Amygdala (tissue), 56 donors: ENCODE data around the gene SHC3.

Experiments used
- DNase-seq, 56 donors: peaks; one replicate each; lab custom pipeline; 2025; lab: John Stamatoyannopoulos, UW

Gene SHC3

GRCh38 chr9:89165341-89165740 lies 13.3 kb downstream of the SHC3 start:
- no peak for DNase-seq

- DNase-seq: no peak
Measured at GRCh38 chr9:89161221-89161620, 17.4 kb downstream of the SHC3 start.

DNA sequence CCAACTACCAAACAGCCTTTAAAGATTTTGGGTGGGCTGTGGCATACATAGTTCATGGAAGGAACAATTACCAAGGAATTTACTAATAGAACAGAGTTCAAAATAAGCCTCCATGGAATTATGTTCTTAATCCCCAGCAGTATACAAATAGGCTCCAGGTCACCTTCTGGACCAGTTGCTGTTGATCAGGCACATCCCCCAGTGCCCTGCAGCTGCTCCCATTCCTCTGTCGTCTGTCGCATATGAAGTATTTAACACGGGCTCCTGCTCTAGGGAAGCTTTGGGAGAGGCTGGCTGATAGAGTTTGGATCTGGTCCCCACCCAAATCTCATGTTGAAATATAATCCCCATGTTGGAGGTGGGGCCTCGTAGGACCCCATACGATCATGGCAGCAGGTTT lies 17.8 kb downstream of the SHC3 start:
- no peak for DNase-seq

- no peak for DNase-seq
Measured at GRCh38 chr9:89154651-89155336, 23.8 kb downstream of the SHC3 start.

GRCh38 chr9:89154218-89154617 lies 24.4 kb downstream of the SHC3 start:
- DNase-seq: no peak

DNA sequence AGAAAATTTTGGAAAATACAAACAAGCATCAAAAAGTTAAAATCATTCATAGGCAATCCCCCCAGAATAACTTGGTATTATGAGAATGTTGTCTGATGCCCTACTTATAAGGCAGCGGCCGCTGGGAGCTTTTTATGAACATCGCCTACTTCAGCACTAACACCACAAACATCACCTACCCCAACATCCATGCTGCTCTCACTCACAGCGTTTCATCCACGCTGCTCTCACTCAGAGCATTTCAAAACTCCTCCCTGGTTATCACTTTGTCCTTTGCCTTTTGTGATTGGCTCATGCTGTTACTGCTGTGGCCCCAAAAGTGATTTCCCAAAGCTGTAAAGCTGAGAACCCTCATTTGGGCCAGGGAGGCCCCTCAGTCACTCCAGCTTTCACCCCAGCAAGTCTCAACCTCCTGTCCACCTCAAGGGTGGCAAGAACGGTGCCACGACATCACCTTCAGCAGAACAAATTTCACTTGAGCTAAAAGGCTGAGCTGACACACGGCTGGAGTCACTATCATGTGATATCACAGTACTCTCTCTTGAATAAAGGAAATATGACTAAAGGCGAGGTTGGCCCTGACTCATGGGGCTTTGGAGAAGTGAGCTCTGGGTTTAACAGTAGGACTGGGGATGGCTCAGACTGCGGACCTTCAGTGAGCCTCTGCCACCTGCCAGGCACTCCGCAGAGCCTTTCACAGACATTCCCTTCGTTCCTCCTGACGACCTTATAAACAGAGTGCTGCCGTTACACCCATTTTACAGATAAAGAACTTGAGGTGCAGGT lies 25.2 kb downstream of the SHC3 start:
- no peak for DNase-seq

GRCh38 chr9:89149726-89150125 lies 28.9 kb downstream of the SHC3 start:
- DNase-seq: no peak

- peak in 1 of 56 donors; percentile 7 for DNase-seq
Measured at GRCh38 chr9:89145097-89145496, 33.5 kb downstream of the SHC3 start.

DNA sequence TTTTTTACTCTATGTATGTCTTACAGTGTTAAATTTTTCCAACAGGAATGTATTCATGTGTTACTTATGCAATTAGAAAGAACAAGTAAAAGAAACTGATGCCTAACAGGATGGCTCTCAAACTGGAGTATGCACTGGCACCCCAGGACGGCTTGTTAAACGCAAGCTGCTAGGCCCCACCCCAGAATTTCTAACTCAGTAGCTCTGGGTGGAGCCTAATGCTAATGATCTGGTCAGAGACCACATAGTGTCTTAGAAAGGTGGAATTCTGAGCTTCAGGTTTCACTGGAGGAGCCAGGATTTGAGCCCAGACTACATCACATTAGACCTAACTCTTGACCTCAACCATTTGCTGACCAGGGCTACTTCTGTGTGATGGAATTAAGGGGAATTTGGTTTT lies 34.4 kb downstream of the SHC3 start:
- no peak for DNase-seq

DNA sequence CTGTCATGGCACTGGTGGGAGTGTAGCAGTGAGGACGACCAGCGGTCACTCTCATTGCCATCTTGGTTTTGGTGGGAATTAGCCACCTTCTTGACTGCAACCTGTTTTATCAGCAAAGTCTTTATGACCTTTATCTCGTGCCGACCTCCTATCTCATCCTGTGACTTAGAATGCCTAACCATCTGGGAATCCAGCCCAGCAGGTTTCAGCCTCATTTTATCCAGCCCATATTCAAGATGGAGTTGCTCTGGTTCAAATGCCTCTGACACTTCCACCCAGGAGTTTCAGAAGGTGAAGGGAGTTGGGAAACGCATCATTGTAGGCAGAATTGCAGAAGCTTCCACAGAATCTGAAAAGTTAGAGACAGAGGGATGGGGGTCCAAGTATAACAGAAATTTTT lies 35.4 kb downstream of the SHC3 start:
- DNase-seq: no peak

DNA sequence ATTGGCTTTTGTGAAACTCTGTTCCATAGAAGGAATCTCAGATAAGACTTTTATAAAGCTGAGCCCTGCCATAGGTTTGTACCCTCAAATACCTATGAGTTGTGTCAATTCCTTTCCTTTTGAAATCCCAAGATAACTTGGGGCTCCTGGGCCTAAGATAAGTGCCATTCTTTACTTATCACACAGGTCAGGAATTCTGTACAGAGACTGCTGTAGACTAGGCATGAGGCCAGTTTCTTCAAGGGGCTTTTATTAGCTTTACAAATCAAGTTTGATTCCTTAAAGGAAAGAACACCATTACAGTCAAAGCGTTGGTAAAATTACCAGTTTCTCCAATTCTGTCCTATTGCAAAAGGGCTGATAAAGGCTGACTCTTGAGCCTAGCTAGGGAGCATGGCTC lies 39.2 kb downstream of the SHC3 start:
- no peak for DNase-seq

- DNase-seq: no peak
Measured at GRCh38 chr9:89138463-89139390, 39.9 kb downstream of the SHC3 start.

GRCh38 chr9:89137542-89138462 lies 40.8 kb downstream of the SHC3 start:
- DNase-seq: peak in 1 of 56 donors; percentile 10

- DNase-seq: no peak
Measured at GRCh38 chr9:89135591-89136166, 42.9 kb downstream of the SHC3 start.

- no peak for DNase-seq
Measured at GRCh38 chr9:89134709-89135108, 43.9 kb downstream of the SHC3 start.

- DNase-seq: no peak
Measured at GRCh38 chr9:89122949-89123348, 55.7 kb downstream of the SHC3 start.

DNA sequence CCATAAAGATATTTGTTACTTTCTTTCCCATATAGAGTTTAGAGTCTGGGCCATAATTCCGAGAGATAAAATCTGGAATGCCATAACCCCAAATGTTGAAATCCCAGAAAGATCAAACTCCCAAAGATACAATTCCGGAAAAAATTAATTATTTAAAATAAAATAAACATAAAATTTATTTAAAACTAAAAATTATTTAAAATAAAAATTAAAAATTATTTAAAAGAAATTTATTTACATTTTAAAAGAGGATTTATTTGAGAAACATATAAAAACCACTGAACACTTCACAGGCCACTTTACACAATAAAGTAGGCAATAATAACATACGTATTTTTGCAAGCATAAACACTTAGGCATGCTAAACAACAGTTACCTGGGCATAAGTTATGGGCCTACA lies 57.9 kb downstream of the SHC3 start:
- DNase-seq: no peak

DNA sequence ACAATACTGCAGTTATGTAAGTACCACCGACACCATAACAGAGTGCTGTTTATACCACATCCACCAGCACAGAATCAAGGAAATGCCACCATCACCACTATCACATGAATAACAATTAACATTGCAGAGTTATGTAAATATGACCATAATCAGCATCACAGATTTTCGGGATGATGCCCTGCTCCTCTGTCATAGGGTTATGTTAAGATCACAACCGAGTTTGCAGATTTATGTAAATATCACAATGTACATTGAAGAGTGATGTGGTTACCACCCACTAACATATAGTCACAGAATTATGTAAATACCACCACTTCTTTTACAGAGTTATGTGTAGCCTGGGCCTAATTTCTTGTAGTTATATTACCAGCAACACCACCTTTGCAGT lies 61.8 kb downstream of the SHC3 start:
- no peak for DNase-seq

DNA sequence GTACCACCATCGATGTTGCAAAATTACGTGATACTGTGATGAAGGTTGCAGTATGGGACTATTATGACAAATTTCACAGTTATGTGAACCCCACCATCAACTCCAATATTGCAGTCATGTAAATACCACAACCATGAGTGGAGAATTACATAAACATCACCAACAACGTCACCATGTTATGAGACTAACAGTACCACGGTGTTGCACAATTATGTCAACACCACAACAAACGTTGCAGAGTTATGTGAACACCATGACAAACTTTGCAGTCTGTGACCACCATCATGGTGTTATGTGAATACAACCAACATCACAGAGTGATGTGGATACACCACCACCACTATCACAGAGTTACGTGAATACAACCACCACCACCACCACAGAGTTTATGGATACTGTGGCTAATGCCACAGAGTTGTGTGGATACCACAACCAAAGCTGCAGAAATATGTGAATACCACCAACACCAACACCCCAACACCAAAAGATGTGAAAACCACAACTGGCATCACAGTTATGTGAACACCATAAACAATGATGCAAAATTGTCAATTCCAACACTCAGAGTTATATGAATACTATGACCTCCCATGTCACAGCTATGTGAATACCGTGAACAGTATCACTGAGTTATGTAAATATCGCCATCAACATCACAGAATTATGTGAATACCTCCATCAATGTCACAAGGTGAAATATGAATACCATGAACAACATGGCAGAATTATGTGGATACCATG lies 62.4 kb downstream of the SHC3 start:
- DNase-seq: no peak
